ENCODE measurements around the gene SAMD4A. TPM values are rescaled to one million over a fixed set of nuclear protein-coding genes. Genes with fewer than 3 reads are reported as not detected.
A peak's percentile ranks its signal among the peaks of the same experiment; 100 is the strongest.

Gene SAMD4A
- polyA plus RNA-seq, 3 donors: 3.2 to 8.6 (median 4.2) TPM

DNA sequence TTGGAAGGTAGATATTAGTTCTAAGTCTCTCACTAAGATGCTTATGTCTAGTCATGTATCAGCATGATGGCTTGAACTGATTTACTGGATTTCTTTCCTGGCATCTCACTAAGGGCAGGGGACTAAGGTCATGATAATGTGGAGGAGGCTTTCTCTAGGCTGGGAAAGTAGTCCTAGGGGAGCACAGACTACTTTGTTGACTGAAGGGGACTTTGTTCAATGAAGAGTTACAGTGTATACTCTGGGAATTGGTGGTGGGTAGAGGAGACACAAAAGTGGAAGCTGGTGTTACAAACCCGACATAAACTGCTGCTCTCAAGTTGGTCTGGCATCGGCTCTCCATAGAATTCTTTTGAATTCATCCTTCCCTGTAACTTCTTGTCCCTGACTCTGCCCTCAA, 75.2 kb downstream of the SAMD4A start:
- TF ChIP-seq, protein P1, sequence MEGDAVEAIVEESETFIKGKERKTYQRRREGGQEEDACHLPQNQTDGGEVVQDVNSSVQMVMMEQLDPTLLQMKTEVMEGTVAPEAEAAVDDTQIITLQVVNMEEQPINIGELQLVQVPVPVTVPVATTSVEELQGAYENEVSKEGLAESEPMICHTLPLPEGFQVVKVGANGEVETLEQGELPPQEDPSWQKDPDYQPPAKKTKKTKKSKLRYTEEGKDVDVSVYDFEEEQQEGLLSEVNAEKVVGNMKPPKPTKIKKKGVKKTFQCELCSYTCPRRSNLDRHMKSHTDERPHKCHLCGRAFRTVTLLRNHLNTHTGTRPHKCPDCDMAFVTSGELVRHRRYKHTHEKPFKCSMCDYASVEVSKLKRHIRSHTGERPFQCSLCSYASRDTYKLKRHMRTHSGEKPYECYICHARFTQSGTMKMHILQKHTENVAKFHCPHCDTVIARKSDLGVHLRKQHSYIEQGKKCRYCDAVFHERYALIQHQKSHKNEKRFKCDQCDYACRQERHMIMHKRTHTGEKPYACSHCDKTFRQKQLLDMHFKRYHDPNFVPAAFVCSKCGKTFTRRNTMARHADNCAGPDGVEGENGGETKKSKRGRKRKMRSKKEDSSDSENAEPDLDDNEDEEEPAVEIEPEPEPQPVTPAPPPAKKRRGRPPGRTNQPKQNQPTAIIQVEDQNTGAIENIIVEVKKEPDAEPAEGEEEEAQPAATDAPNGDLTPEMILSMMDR (IDR thresholded peaks at IDR 0.05): no peak
- Histone ChIP-seq H3K9me3 (replicated peaks in 1 of 2; ENCODE audit: control insufficient read depth in 1 of 2, insufficient read depth in 1 of 2, low read length in 2 of 2) (no peaks in the 10 kb centered on the region), H3K36me3 (replicated peaks in 1 of 2; ENCODE audit: control insufficient read depth in 1 of 2, insufficient read depth in 2 of 2, low read length in 2 of 2) (no peaks in the 10 kb centered on the region), H3K27me3 (ENCODE audit: control insufficient read depth in 2 of 2, insufficient read depth in 2 of 2, low read length in 2 of 2) (no peaks in the 10 kb centered on the region), H3K79me2 (ENCODE audit: insufficient read depth, low read length) (no peaks in the 10 kb centered on the region), H3K4me1 (ENCODE audit: control insufficient read depth in 1 of 2, insufficient read depth in 2 of 2, low read length in 2 of 2) (no peaks in the 10 kb centered on the region), H3K27ac (ENCODE audit: low read depth in 1 of 2, low read length in 2 of 2) (no peak overlapping the region), H3K4me2 (replicated peaks; ENCODE audit: extremely low read depth, low read length, poor library complexity, severe bottlenecking) (no peak overlapping the region), H3K4me3 (replicated peaks in 1 of 3; ENCODE audit: low read depth in 2 of 3, low read length in 3 of 3) (no peak overlapping the region), H4K20me1 (ENCODE audit: insufficient read depth, low read length) (no peaks in the 10 kb centered on the region), H3K9ac (ENCODE audit: insufficient read depth, low read length, poor library complexity, severe bottlenecking) (no peak overlapping the region), H2AFZ (ENCODE audit: insufficient read depth, low read depth, low read length, poor library complexity, severe bottlenecking) (no peak overlapping the region)
- H3K27me3 Mint-ChIP-seq (ENCODE audit: low read depth in 3 of 3): peaks cover 1 to 10% (median 3%) of the 10 kb centered on the region in 3 donors
- H3K36me3 Mint-ChIP-seq: no peaks in the 10 kb centered on the region
- WGBS (ENCODE audit: insufficient coverage): no CpG with 5 or more reads among the region's 2 CpGs
- no peak overlapping the region for H3K4me3 Mint-ChIP-seq
- peaks cover 0 to 1% (median 0%) of the 10 kb centered on the region in 7 donors for H3K9me3 Mint-ChIP-seq
- H3K27ac Mint-ChIP-seq: no peak overlapping the region
- no peaks in the 10 kb centered on the region for H3K4me1 Mint-ChIP-seq
- no peak for DNase-seq
- intact Hi-C loops (cut with micrococcal nuclease): no loop called here

GRCh38 chr14:54642801-54643695, 76.1 kb downstream of the SAMD4A start:
- Mint-ChIP-seq H3K9me3 (no peaks in the 10 kb centered on the region), H3K4me1 (no peaks in the 10 kb centered on the region), H3K36me3 (no peaks in the 10 kb centered on the region), H3K27me3 (ENCODE audit: low read depth in 3 of 3) (peaks cover 0 to 8% (median 3%) of the 10 kb centered on the region in 3 donors), H3K27ac (no peak overlapping the region), H3K4me3 (no peak overlapping the region)
- TF ChIP-seq, protein P1 (IDR thresholded peaks at IDR 0.05): peak; percentile 34
- H3K36me3 ChIP-seq (replicated peaks in 1 of 2; ENCODE audit: control insufficient read depth in 1 of 2, insufficient read depth in 2 of 2, low read length in 2 of 2): no peaks in the 10 kb centered on the region
- no peak overlapping the region for H3K9ac ChIP-seq (ENCODE audit: insufficient read depth, low read length, poor library complexity, severe bottlenecking)
- no peaks in the 10 kb centered on the region for H3K4me1 ChIP-seq (ENCODE audit: control insufficient read depth in 1 of 2, insufficient read depth in 2 of 2, low read length in 2 of 2)
- H3K27me3 ChIP-seq (ENCODE audit: control insufficient read depth in 2 of 2, insufficient read depth in 2 of 2, low read length in 2 of 2): no peaks in the 10 kb centered on the region
- H3K27ac ChIP-seq (ENCODE audit: low read depth in 1 of 2, low read length in 2 of 2): no peak overlapping the region
- intact Hi-C loops (cut with micrococcal nuclease): no loop called here
- H3K4me3 ChIP-seq (replicated peaks in 1 of 3; ENCODE audit: low read depth in 2 of 3, low read length in 3 of 3): no peak overlapping the region
- DNase-seq: peak in 1 of 3 donors; percentile 11
- 100% methylated on average over 3 of the region's 9 CpGs for WGBS (ENCODE audit: insufficient coverage)
- no peaks in the 10 kb centered on the region for H4K20me1 ChIP-seq (ENCODE audit: insufficient read depth, low read length)
- H3K79me2 ChIP-seq (ENCODE audit: insufficient read depth, low read length): no peaks in the 10 kb centered on the region
- no peaks in the 10 kb centered on the region for H3K9me3 ChIP-seq (replicated peaks in 1 of 2; ENCODE audit: control insufficient read depth in 1 of 2, insufficient read depth in 1 of 2, low read length in 2 of 2)
- H3K4me2 ChIP-seq (replicated peaks; ENCODE audit: extremely low read depth, low read length, poor library complexity, severe bottlenecking): no peak overlapping the region
- no peak overlapping the region for H2AFZ ChIP-seq (ENCODE audit: insufficient read depth, low read depth, low read length, poor library complexity, severe bottlenecking)
